CD8-positive, alpha-beta memory T cell (primary cell): Measurements from ENCODE around the gene ST8SIA6. TPM values are rescaled to one million over a fixed set of nuclear protein-coding genes. Genes with fewer than 3 reads are reported as not detected.

Source experiments
- CTCF ChIA-PET: fragments of 350-600 bp; sonication (Branson Sonifier 250); formaldehyde crosslinking; loops from one replicate; lab custom pipeline; 2021; ENCODE audit warnings: antibody characterized with exemption; lab: Charles Lee
- POLR2A ChIA-PET: fragments of 350-600 bp; sonication (Branson Sonifier 250); formaldehyde crosslinking; loops from one replicate; lab custom pipeline; 2021; ENCODE audit warnings: antibody characterized with exemption; lab: Charles Lee
- DNase-seq, 5 donors: peaks; one replicate each; pipeline versions ENCODE4 v3.0.0 to v3.0.0-alpha.2; 2020 to 2022; ENCODE audit warnings: mixed read lengths in 1 of 5
- H3K27ac ChIP-seq: one replicate; pipeline ENCODE4 v1.7.0; 2013; ENCODE audit warnings: low read depth, mild to moderate bottlenecking, low read length, moderate library complexity
- H3K27me3 ChIP-seq: 2 replicates; pipeline ENCODE4 v1.7.0; 2013; ENCODE audit warnings: low read length, mild to moderate bottlenecking; ENCODE audit not compliant: insufficient read depth, poor library complexity, severe bottlenecking
- H3K36me3 ChIP-seq: 2 replicates; pipeline ENCODE4 v1.7.0; 2013; ENCODE audit warnings: mild to moderate bottlenecking, low read length, moderate library complexity; ENCODE audit not compliant: insufficient read depth
- H3K4me1 ChIP-seq: 2 replicates; pipeline ENCODE4 v1.7.0; 2013; ENCODE audit warnings: mild to moderate bottlenecking, low read length, moderate library complexity; ENCODE audit not compliant: insufficient read depth
- H3K4me3 ChIP-seq: 2 replicates; pipeline ENCODE4 v1.7.0; 2013; ENCODE audit warnings: mild to moderate bottlenecking, low read length
- H3K9me3 ChIP-seq: 2 replicates; pipeline ENCODE4 v1.7.0; 2013; ENCODE audit warnings: mild to moderate bottlenecking, low read length
- H3K27ac Mint-ChIP-seq, 8 donors: one replicate each; pipeline ENCODE4 v1.8.0; 2020 to 2021; ENCODE audit warnings: mixed read lengths in 8 of 8, mild to moderate bottlenecking in 6 of 8, inconsistent platforms in 3 of 8, moderate library complexity in 3 of 8
- H3K27me3 Mint-ChIP-seq, 2 donors: one replicate each; pipeline ENCODE4 v1.8.0; 2020 to 2021; ENCODE audit warnings: mixed read lengths in 2 of 2, mild to moderate bottlenecking in 1 of 2, moderate library complexity in 1 of 2
- H3K36me3 Mint-ChIP-seq, 3 donors: one replicate each; pipeline ENCODE4 v1.8.0; 2020 to 2021; ENCODE audit warnings: mixed read lengths in 3 of 3, inconsistent platforms in 1 of 3, mild to moderate bottlenecking in 1 of 3
- H3K4me1 Mint-ChIP-seq, 3 donors: one replicate each; pipeline ENCODE4 v1.8.0; 2020 to 2021; ENCODE audit warnings: mixed read lengths in 3 of 3, inconsistent platforms in 1 of 3, mild to moderate bottlenecking in 1 of 3
- H3K4me3 Mint-ChIP-seq, 7 donors: one replicate each; pipeline ENCODE4 v1.8.0; 2020 to 2021; ENCODE audit warnings: mixed read lengths in 7 of 7, mild to moderate bottlenecking in 6 of 7, moderate library complexity in 4 of 7, inconsistent platforms in 2 of 7
- H3K9me3 Mint-ChIP-seq, 5 donors: one replicate each; pipeline ENCODE4 v1.8.0; 2020 to 2022; ENCODE audit warnings: mixed read lengths in 5 of 5, mild to moderate bottlenecking in 3 of 5, moderate library complexity in 2 of 5, inconsistent platforms in 1 of 5
- polyA plus RNA-seq: library from polyadenylated mRNA; unstranded; fragments of 300-500 nt; fragmentation: Illumina TruSeq; gene quantifications from one replicate; pipeline ENCODE4 v1.2.3, GENCODE V29; 2021
- total RNA-seq, 2 experiments: library from RNA; stranded (reverse); gene quantifications; one replicate each; pipeline ENCODE4 v1.2.3, GENCODE V29; 2021

Gene ST8SIA6
- total and polyA plus RNA-seq, 3 experiments from 2014 or later: 1.9 TPM; not detected in 2

GRCh38 chr10:17381502-17382142, 72.8 kb downstream of the ST8SIA6 start:
- Histone ChIP-seq H3K36me3 (no peaks in the 10 kb centered on the region), H3K4me1 (no peaks in the 10 kb centered on the region), H3K9me3 (no peaks in the 10 kb centered on the region), H3K27me3 (no peaks in the 10 kb centered on the region), H3K4me3 (no peak overlapping the region), H3K27ac (no peak overlapping the region)
- H3K9me3 Mint-ChIP-seq: no peaks in the 10 kb centered on the region
- POLR2A ChIA-PET: no interaction called here
- H3K4me3 Mint-ChIP-seq: no peak overlapping the region
- peaks cover 1 to 3% of the 10 kb centered on the region in 2 donors for H3K27me3 Mint-ChIP-seq
- no peak overlapping the region for H3K27ac Mint-ChIP-seq
- DNase-seq: no peak
- H3K4me1 Mint-ChIP-seq: no peaks in the 10 kb centered on the region
- H3K36me3 Mint-ChIP-seq: no peaks in the 10 kb centered on the region
- CTCF ChIA-PET: no interaction called here

- H3K27me3 Mint-ChIP-seq: peaks cover 3% of the 10 kb centered on the region in 2 donors
- no peak overlapping the region for H3K4me3 ChIP-seq
- no peaks in the 10 kb centered on the region for H3K27me3 ChIP-seq
- no peak overlapping the region for H3K4me3 Mint-ChIP-seq
- no peaks in the 10 kb centered on the region for H3K9me3 ChIP-seq
- no peaks in the 10 kb centered on the region for H3K4me1 ChIP-seq
- no peaks in the 10 kb centered on the region for H3K36me3 ChIP-seq
- H3K36me3 Mint-ChIP-seq: no peaks in the 10 kb centered on the region
- CTCF ChIA-PET: no interaction called here
- no peak for DNase-seq
- H3K27ac Mint-ChIP-seq: no peak overlapping the region
- H3K9me3 Mint-ChIP-seq: no peaks in the 10 kb centered on the region
- H3K27ac ChIP-seq: no peak overlapping the region
- no peaks in the 10 kb centered on the region for H3K4me1 Mint-ChIP-seq
- POLR2A ChIA-PET: no interaction called here
Measured at GRCh38 chr10:17380888-17381287, 73.5 kb downstream of the ST8SIA6 start.

GRCh38 chr10:17380016-17380415, 74.4 kb downstream of the ST8SIA6 start:
- peaks cover 3% of the 10 kb centered on the region in 2 donors for H3K27me3 Mint-ChIP-seq
- Histone ChIP-seq H3K4me3 (no peak overlapping the region), H3K27ac (no peak overlapping the region), H3K4me1 (no peaks in the 10 kb centered on the region), H3K9me3 (no peaks in the 10 kb centered on the region), H3K27me3 (no peaks in the 10 kb centered on the region), H3K36me3 (no peaks in the 10 kb centered on the region)
- ChIA-PET POLR2A (no interaction called here), CTCF (no interaction called here)
- H3K4me1 Mint-ChIP-seq: no peaks in the 10 kb centered on the region
- H3K27ac Mint-ChIP-seq: no peak overlapping the region
- no peaks in the 10 kb centered on the region for H3K36me3 Mint-ChIP-seq
- DNase-seq: no peak
- no peak overlapping the region for H3K4me3 Mint-ChIP-seq
- no peaks in the 10 kb centered on the region for H3K9me3 Mint-ChIP-seq

GRCh38 chr10:17379151-17379690, 75.2 kb downstream of the ST8SIA6 start:
- H3K36me3 Mint-ChIP-seq: no peaks in the 10 kb centered on the region
- H3K27me3 Mint-ChIP-seq: peaks cover 3% of the 10 kb centered on the region in 2 donors
- H3K4me1 Mint-ChIP-seq: no peaks in the 10 kb centered on the region
- CTCF ChIA-PET: no interaction called here
- H3K9me3 ChIP-seq: no peaks in the 10 kb centered on the region
- no peaks in the 10 kb centered on the region for H3K4me1 ChIP-seq
- H3K4me3 ChIP-seq: no peak overlapping the region
- H3K27ac Mint-ChIP-seq: peak overlapping the region in 1 of 8 donors; percentile 32
- H3K36me3 ChIP-seq: no peaks in the 10 kb centered on the region
- POLR2A ChIA-PET: no interaction called here
- no peaks in the 10 kb centered on the region for H3K27me3 ChIP-seq
- no peak overlapping the region for H3K27ac ChIP-seq
- no peak overlapping the region for H3K4me3 Mint-ChIP-seq
- H3K9me3 Mint-ChIP-seq: no peaks in the 10 kb centered on the region
- DNase-seq: no peak

- H3K36me3 ChIP-seq: no peaks in the 10 kb centered on the region
- Mint-ChIP-seq H3K27me3 (peaks cover 4 to 5% of the 10 kb centered on the region in 2 donors), H3K36me3 (no peaks in the 10 kb centered on the region), H3K9me3 (no peaks in the 10 kb centered on the region), H3K4me1 (no peaks in the 10 kb centered on the region), H3K27ac (no peak overlapping the region), H3K4me3 (no peak overlapping the region)
- CTCF ChIA-PET: interaction anchor here (0.7 kb wide), 1 partner anchor 10 kb away, joined by 3 read pairs; no protein-coding TSS in a partner anchor
- no peaks in the 10 kb centered on the region for H3K9me3 ChIP-seq
- no peak for DNase-seq
- H3K27ac ChIP-seq: no peak overlapping the region
- H3K4me1 ChIP-seq: no peaks in the 10 kb centered on the region
- POLR2A ChIA-PET: no interaction called here
- no peak overlapping the region for H3K4me3 ChIP-seq
- no peaks in the 10 kb centered on the region for H3K27me3 ChIP-seq
Measured at GRCh38 chr10:17375936-17376584, 78.3 kb downstream of the ST8SIA6 start.

- Histone ChIP-seq H3K27me3 (no peaks in the 10 kb centered on the region), H3K4me1 (no peaks in the 10 kb centered on the region), H3K9me3 (no peaks in the 10 kb centered on the region), H3K36me3 (no peaks in the 10 kb centered on the region), H3K27ac (no peak overlapping the region), H3K4me3 (no peak overlapping the region)
- H3K27me3 Mint-ChIP-seq: peaks cover 2 to 11% of the 10 kb centered on the region in 2 donors
- ChIA-PET POLR2A (interaction anchor here (0.6 to 0.7 kb wide), 2 partner anchors 71 to 1190 kb away, joined by 6 to 7 read pairs; no protein-coding TSS in a partner anchor), CTCF (no interaction called here)
- H3K36me3 Mint-ChIP-seq: peaks cover 0 to 4% (median 0%) of the 10 kb centered on the region in 3 donors
- no peaks in the 10 kb centered on the region for H3K4me1 Mint-ChIP-seq
- peaks cover 0 to 5% (median 0%) of the 10 kb centered on the region in 5 donors for H3K9me3 Mint-ChIP-seq
- no peak overlapping the region for H3K27ac Mint-ChIP-seq
- H3K4me3 Mint-ChIP-seq: no peak overlapping the region
- DNase-seq: no peak
Measured at GRCh38 chr10:17368708-17369272, 85.6 kb downstream of the ST8SIA6 start.

GRCh38 chr10:17366705-17367104, 87.7 kb downstream of the ST8SIA6 start:
- ChIA-PET POLR2A (no interaction called here), CTCF (no interaction called here)
- H3K27ac ChIP-seq: no peak overlapping the region
- H3K27ac Mint-ChIP-seq: no peak overlapping the region
- peaks cover 1 to 11% of the 10 kb centered on the region in 2 donors for H3K27me3 Mint-ChIP-seq
- DNase-seq: no peak
- peaks cover 0 to 5% (median 0%) of the 10 kb centered on the region in 5 donors for H3K9me3 Mint-ChIP-seq
- no peak overlapping the region for H3K4me3 ChIP-seq
- no peaks in the 10 kb centered on the region for H3K4me1 Mint-ChIP-seq
- no peaks in the 10 kb centered on the region for H3K9me3 ChIP-seq
- H3K36me3 Mint-ChIP-seq: peaks cover 0 to 4% (median 0%) of the 10 kb centered on the region in 3 donors
- no peaks in the 10 kb centered on the region for H3K36me3 ChIP-seq
- H3K27me3 ChIP-seq: no peaks in the 10 kb centered on the region
- no peak overlapping the region for H3K4me3 Mint-ChIP-seq
- no peaks in the 10 kb centered on the region for H3K4me1 ChIP-seq

GRCh38 chr10:17365402-17365801, 89.0 kb downstream of the ST8SIA6 start:
- no peaks in the 10 kb centered on the region for H3K4me1 ChIP-seq
- no peak overlapping the region for H3K27ac ChIP-seq
- POLR2A ChIA-PET: no interaction called here
- no peak for DNase-seq
- Mint-ChIP-seq H3K4me3 (no peak overlapping the region), H3K4me1 (no peaks in the 10 kb centered on the region), H3K36me3 (peaks cover 0 to 4% (median 0%) of the 10 kb centered on the region in 3 donors), H3K27ac (no peak overlapping the region), H3K27me3 (peaks cover 4 to 9% of the 10 kb centered on the region in 2 donors), H3K9me3 (peaks cover 0 to 5% (median 0%) of the 10 kb centered on the region in 5 donors)
- CTCF ChIA-PET: no interaction called here
- H3K36me3 ChIP-seq: no peaks in the 10 kb centered on the region
- no peaks in the 10 kb centered on the region for H3K9me3 ChIP-seq
- no peak overlapping the region for H3K4me3 ChIP-seq
- H3K27me3 ChIP-seq: no peaks in the 10 kb centered on the region
